Uterus (tissue), 4 donors: Measurements from ENCODE around the gene MSI2. TPM values are rescaled to one million over a fixed set of nuclear protein-coding genes. Genes with fewer than 3 reads are reported as not detected.

ENCODE experiments used
- DNase-seq, 2 donors: peaks; one replicate each; pipeline ENCODE4 v3.0.0-alpha.2; 2019 to 2020
- H3K27ac ChIP-seq, 2 donors: fragments of 200-600 bp; sonication (generic); 1 replicate in 1 of 2; 2 replicates in 1 of 2; pipeline ENCODE4 v1.5.1; 2016 to 2018
- H3K27me3 ChIP-seq, 2 donors: fragments of 200-600 bp; sonication (generic); one replicate each; pipeline ENCODE4 v1.5.1; 2018 to 2019; ENCODE audit warnings: control low read depth in 1 of 2
- H3K36me3 ChIP-seq, 2 donors: fragments of 200-600 bp; sonication (generic); one replicate each; pipeline ENCODE4 v1.5.1; 2019; ENCODE audit warnings: control low read depth in 1 of 2
- H3K4me1 ChIP-seq, 2 donors: fragments of 200-600 bp; sonication (generic); one replicate each; pipeline ENCODE4 v1.5.1; 2018 to 2019; ENCODE audit warnings: control low read depth in 1 of 2
- H3K4me3 ChIP-seq, 2 donors: fragments of 200-600 bp; sonication (generic); 1 replicate in 1 of 2; 2 replicates in 1 of 2; pipeline ENCODE4 v1.5.1; 2018 to 2019; ENCODE audit warnings: mild to moderate bottlenecking in 1 of 2
- H3K9me3 ChIP-seq, 2 donors: fragments of 200-600 bp; sonication (generic); one replicate each; pipeline ENCODE4 v1.5.1; 2019; ENCODE audit warnings: control low read depth in 1 of 2
- CTCF ChIP-seq, 4 experiments: fragments of 200-600 bp in 2 of 4; fragments of 450-650 bp in 2 of 4; sonication (generic) in 2 of 4; IDR thresholded peaks; one replicate each; pipeline ENCODE4 v1.5.1; 2016 to 2019; ENCODE audit warnings: antibody characterized with exemption in 4 of 4, mild to moderate bottlenecking in 2 of 4, moderate library complexity in 1 of 4
- POLR2A ChIP-seq, 2 donors: fragments of 450-650 bp; IDR thresholded peaks; one replicate each; pipeline ENCODE4 v1.6.1; 2016; ENCODE audit warnings: antibody characterized with exemption in 2 of 2, mild to moderate bottlenecking in 1 of 2, moderate library complexity in 1 of 2
- intact Hi-C: fragments of 100-400 bp; cut with DNase I; formaldehyde crosslinking; loops from one replicate; pipeline ENCODE4 v1.15.1; 2023; ENCODE audit warnings: low total_unique reads
- total RNA-seq, 4 donors: library from RNA; depleted of rRNA in 3 of 4; stranded (reverse); fragments of >200 nt in 3 of 4; gene quantifications; one replicate each; pipeline versions ENCODE4 v1.1.0 to v1.2.4, GENCODE V29; 2014 to 2023
- donor health status: DM: yes; HTN: yes; CAD: no.

MSI2 gene
- total RNA-seq, result 10 to 100 TPM; 13.2 to 60.8 (median 44.5) TPM

- no peak for TF ChIP-seq CTCF (IDR thresholded peaks at IDR 0.05)
- peak; percentile 40 to 76 for TF ChIP-seq POLR2A (IDR thresholded peaks at IDR 0.05)
- intact Hi-C loops, result no loop called here
- Histone ChIP-seq H3K27ac (peak within 1 kb of the TSS; percentile 98 to 99), H3K9me3 (no peaks in the 10 kb centered on the region), H3K36me3 (no peaks in the 10 kb centered on the region), H3K4me3 (peak within 1 kb of the TSS; percentile 86 to 96), H3K27me3 (no peaks in the 10 kb centered on the region), H3K4me1 (peaks cover 0 to 6% of the 10 kb centered on the region in 2 donors)
- DNase-seq, result peak; percentile 93 to 97
Observed at GRCh38 chr17:57255776-57256681, at the start of gene MSI2. TSS of gene MSI2 (plus strand) at chr17:57256523. CDS start at chr17:57256743, 220 bp downstream.

- no peak overlapping the region for H3K27ac ChIP-seq
- no peaks in the 10 kb centered on the region for H3K4me1 ChIP-seq
- no peaks in the 10 kb centered on the region for H3K27me3 ChIP-seq
- intact Hi-C loops, result no loop called here
- no peaks in the 10 kb centered on the region for H3K36me3 ChIP-seq
- no peak for DNase-seq
- no peaks in the 10 kb centered on the region for H3K9me3 ChIP-seq
- TF ChIP-seq POLR2A (IDR thresholded peaks at IDR 0.05), result no peak
- no peak for TF ChIP-seq CTCF (IDR thresholded peaks at IDR 0.05)
- H3K4me3 ChIP-seq, result no peak overlapping the region
Observed at GRCh38 chr17:57206928-57207327, 49.4 kb upstream of the MSI2 start.

GRCh38 chr17:57207396-57207795 lies 48.9 kb upstream of the MSI2 start:
- Histone ChIP-seq H3K4me1 (no peaks in the 10 kb centered on the region), H3K9me3 (no peaks in the 10 kb centered on the region), H3K36me3 (no peaks in the 10 kb centered on the region), H3K27ac (no peak overlapping the region), H3K27me3 (no peaks in the 10 kb centered on the region), H3K4me3 (no peak overlapping the region)
- intact Hi-C loops, result no loop called here
- TF ChIP-seq POLR2A (IDR thresholded peaks at IDR 0.05), result no peak
- no peak for TF ChIP-seq CTCF (IDR thresholded peaks at IDR 0.05)
- no peak for DNase-seq

- Histone ChIP-seq H3K27ac (no peak overlapping the region), H3K36me3 (no peaks in the 10 kb centered on the region), H3K9me3 (no peaks in the 10 kb centered on the region), H3K27me3 (no peaks in the 10 kb centered on the region), H3K4me3 (no peak overlapping the region), H3K4me1 (no peaks in the 10 kb centered on the region)
- intact Hi-C loops, result no loop called here
- no peak for TF ChIP-seq POLR2A (IDR thresholded peaks at IDR 0.05)
- TF ChIP-seq CTCF (IDR thresholded peaks at IDR 0.05), result no peak
- no peak for DNase-seq
Observed at GRCh38 chr17:57210224-57210553, 46.1 kb upstream of the MSI2 start.

GRCh38 chr17:57210972-57211411 lies 45.3 kb upstream of the MSI2 start:
- H3K27me3 ChIP-seq, result no peaks in the 10 kb centered on the region
- intact Hi-C loops, result no loop called here
- H3K27ac ChIP-seq, result no peak overlapping the region
- H3K36me3 ChIP-seq, result no peaks in the 10 kb centered on the region
- no peak for DNase-seq
- no peak overlapping the region for H3K4me3 ChIP-seq
- no peaks in the 10 kb centered on the region for H3K9me3 ChIP-seq
- H3K4me1 ChIP-seq, result no peaks in the 10 kb centered on the region
- no peak for TF ChIP-seq CTCF (IDR thresholded peaks at IDR 0.05)
- no peak for TF ChIP-seq POLR2A (IDR thresholded peaks at IDR 0.05)
